ENCODE results near the gene PSMD1.

PSMD1 gene

GRCh38 chr2:231213931-231214642 lies 157.4 kb downstream of the PSMD1 start:
- TF ChIP-seq EP300 (IDR thresholded peaks at IDR 0.05; ENCODE audit: borderline replicate concordance), result no peak
- TF ChIP-seq TCF12 (IDR thresholded peaks at IDR 0.05; ENCODE audit: low read depth), result no peak
- no peak for TF ChIP-seq FOXM1 (IDR thresholded peaks at IDR 0.05; ENCODE audit: borderline replicate concordance, low read depth)
- no peak for TF ChIP-seq ZBTB7A (IDR thresholded peaks at IDR 0.05; ENCODE audit: low read depth)
- TF ChIP-seq CREB1 (IDR thresholded peaks at IDR 0.05; ENCODE audit: low read depth), result no peak
- TF ChIP-seq TAF1 (IDR thresholded peaks at IDR 0.05; ENCODE audit: low read depth), result no peak
- TF ChIP-seq CEBPB (IDR thresholded peaks at IDR 0.05), result no peak
- no peak for TF ChIP-seq REST (IDR thresholded peaks at IDR 0.05; ENCODE audit: low read depth)
- TF ChIP-seq YY1 (IDR thresholded peaks at IDR 0.05; ENCODE audit: low read depth), result no peak
- no peak for TF ChIP-seq EGR1 (IDR thresholded peaks at IDR 0.05)
- no peak for TF ChIP-seq RAD21 (IDR thresholded peaks at IDR 0.05; ENCODE audit: low read depth)
- TF ChIP-seq TEAD4 (IDR thresholded peaks at IDR 0.05), result no peak
- no peak for TF ChIP-seq USF1 (IDR thresholded peaks at IDR 0.05)
- no peak for TF ChIP-seq MAX (IDR thresholded peaks at IDR 0.05)
- TF ChIP-seq NFIC (IDR thresholded peaks at IDR 0.05), result no peak

- TF ChIP-seq CEBPB (IDR thresholded peaks at IDR 0.05) (no peak), TEAD4 (IDR thresholded peaks at IDR 0.05) (no peak), FOXM1 (IDR thresholded peaks at IDR 0.05; ENCODE audit: borderline replicate concordance, low read depth) (no peak), MAX (IDR thresholded peaks at IDR 0.05) (no peak), EGR1 (IDR thresholded peaks at IDR 0.05) (no peak), REST (IDR thresholded peaks at IDR 0.05; ENCODE audit: low read depth) (no peak), YY1 (IDR thresholded peaks at IDR 0.05; ENCODE audit: low read depth) (no peak), NFIC (IDR thresholded peaks at IDR 0.05) (no peak), EP300 (IDR thresholded peaks at IDR 0.05; ENCODE audit: borderline replicate concordance) (no peak), TCF12 (IDR thresholded peaks at IDR 0.05; ENCODE audit: low read depth) (no peak), ZBTB7A (IDR thresholded peaks at IDR 0.05; ENCODE audit: low read depth) (no peak), RAD21 (IDR thresholded peaks at IDR 0.05; ENCODE audit: low read depth) (no peak)
These were observed 161.7 kb downstream of the PSMD1 start for GRCh38 chr2:231218366-231218765.

- TF ChIP-seq TCF12 (IDR thresholded peaks at IDR 0.05; ENCODE audit: low read depth) (no peak), EGR1 (IDR thresholded peaks at IDR 0.05) (no peak), MAX (IDR thresholded peaks at IDR 0.05) (no peak), FOXM1 (IDR thresholded peaks at IDR 0.05; ENCODE audit: borderline replicate concordance, low read depth) (no peak), RAD21 (IDR thresholded peaks at IDR 0.05; ENCODE audit: low read depth) (no peak)
These were observed 162.6 kb downstream of the PSMD1 start for GRCh38 chr2:231219289-231219688.

- TF ChIP-seq CREB1 (IDR thresholded peaks at IDR 0.05; ENCODE audit: low read depth), result no peak
- TF ChIP-seq NFIC (IDR thresholded peaks at IDR 0.05), result no peak
- TF ChIP-seq FOXM1 (IDR thresholded peaks at IDR 0.05; ENCODE audit: borderline replicate concordance, low read depth), result no peak
- no peak for TF ChIP-seq TCF12 (IDR thresholded peaks at IDR 0.05; ENCODE audit: low read depth)
- no peak for TF ChIP-seq CEBPB (IDR thresholded peaks at IDR 0.05)
- TF ChIP-seq TEAD4 (IDR thresholded peaks at IDR 0.05), result no peak
- no peak for TF ChIP-seq EGR1 (IDR thresholded peaks at IDR 0.05)
- no peak for TF ChIP-seq RAD21 (IDR thresholded peaks at IDR 0.05; ENCODE audit: low read depth)
- no peak for TF ChIP-seq ZBTB7A (IDR thresholded peaks at IDR 0.05; ENCODE audit: low read depth)
- no peak for TF ChIP-seq REST (IDR thresholded peaks at IDR 0.05; ENCODE audit: low read depth)
- no peak for TF ChIP-seq MAX (IDR thresholded peaks at IDR 0.05)
- TF ChIP-seq TAF1 (IDR thresholded peaks at IDR 0.05; ENCODE audit: low read depth), result no peak
- no peak for TF ChIP-seq USF1 (IDR thresholded peaks at IDR 0.05)
- no peak for TF ChIP-seq EP300 (IDR thresholded peaks at IDR 0.05; ENCODE audit: borderline replicate concordance)
- TF ChIP-seq YY1 (IDR thresholded peaks at IDR 0.05; ENCODE audit: low read depth), result no peak
These were observed 165.1 kb downstream of the PSMD1 start for GRCh38 chr2:231221761-231222160.
